ENCODE data around the gene KRT84. TPM values are rescaled to one million over a fixed set of nuclear protein-coding genes. Genes with fewer than 3 reads are reported as not detected.
"Not testable (repeated sequence)": the region's sequence is repeated elsewhere in the genome, so short reads cannot be mapped to it uniquely, and the experiment has no call there.

Gene KRT84
- total and polyA plus RNA-seq, 4 donors = not detected

DNA sequence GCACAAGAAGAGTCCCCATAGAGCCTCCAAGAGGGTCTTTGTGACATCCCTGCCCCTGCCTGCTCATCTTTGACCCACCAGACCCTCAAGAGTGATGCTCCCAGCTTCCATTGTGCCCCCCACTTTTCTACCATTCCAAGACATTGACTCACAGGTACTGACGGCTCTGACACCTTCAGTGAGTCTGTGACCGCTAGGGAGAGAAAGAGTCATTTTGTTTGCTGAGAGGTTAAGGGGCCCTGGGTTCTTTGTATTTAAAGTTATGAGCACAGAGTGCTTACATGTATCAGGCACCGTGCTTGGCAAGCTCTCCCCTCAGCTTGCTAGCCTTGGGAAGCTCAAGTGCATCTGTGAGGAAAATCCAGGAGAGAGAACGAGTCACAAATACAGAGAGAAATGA lies 27.8 kb upstream of the KRT84 start:
- 45 to 70% methylated on average over 4 of the region's 4 CpGs for WGBS, 2 donors
- H3K4me3 ChIP-seq = no peak overlapping the region
- no peak overlapping the region for H3K27ac ChIP-seq (ENCODE audit: low read depth in 1 of 2, low read length in 1 of 2)
- peaks cover 0 to 7% (median 0%) of the 10 kb centered on the region in 5 donors for H3K4me1 ChIP-seq (ENCODE audit: control insufficient read depth in 5 of 5, insufficient read depth in 5 of 5, low read length in 5 of 5)
- DNase-seq = no peak
- TF ChIP-seq CTCF (IDR thresholded peaks at IDR 0.05; ENCODE audit: control extremely low read depth, extremely low read depth) = no peak
- no peak overlapping the region for H3K9ac ChIP-seq (ENCODE audit: insufficient read depth in 1 of 2, low read length in 2 of 2)
- H3K9me3 ChIP-seq (ENCODE audit: control insufficient read depth in 4 of 4, insufficient read depth in 3 of 4, low read length in 3 of 4) = no peaks in the 10 kb centered on the region
- ATAC-seq (ENCODE audit: insufficient read depth, low FRiP score) = no peak
- no peaks in the 10 kb centered on the region for H3K36me3 ChIP-seq (ENCODE audit: control insufficient read depth in 4 of 4, insufficient read depth in 4 of 4, low read length in 4 of 4)
- H3K27me3 ChIP-seq (ENCODE audit: control insufficient read depth in 3 of 3, insufficient read depth in 3 of 3, low read length in 2 of 3) = no peaks in the 10 kb centered on the region

DNA sequence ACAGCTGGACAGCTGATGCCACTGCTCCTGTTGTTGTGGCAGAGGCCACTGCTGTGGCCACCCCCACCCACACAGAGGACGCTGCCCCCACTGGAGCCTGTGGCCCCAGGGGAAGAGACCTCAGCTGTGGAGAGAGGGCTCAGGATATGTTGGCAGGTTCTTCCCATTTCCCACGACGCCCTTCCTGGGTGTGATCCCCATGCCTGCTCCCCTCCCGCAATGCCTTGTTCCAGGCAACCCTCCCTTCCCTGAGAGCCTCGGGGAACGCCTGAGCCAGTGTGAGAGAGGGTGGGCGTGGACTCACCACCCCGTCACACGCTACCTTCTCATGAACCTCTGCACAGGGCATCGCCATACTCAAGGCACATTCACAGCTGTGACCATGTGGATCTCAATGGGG lies 26.4 kb upstream of the KRT84 start:
- ATAC-seq (ENCODE audit: insufficient read depth, low FRiP score) (no peak), DNase-seq (no peak)
- no peak overlapping the region for H3K4me3 ChIP-seq
- no peak overlapping the region for H3K27ac ChIP-seq (ENCODE audit: low read depth in 1 of 2, low read length in 1 of 2)
- no peaks in the 10 kb centered on the region for H3K9me3 ChIP-seq (ENCODE audit: control insufficient read depth in 4 of 4, insufficient read depth in 3 of 4, low read length in 3 of 4)
- TF ChIP-seq CTCF (IDR thresholded peaks at IDR 0.05; ENCODE audit: control extremely low read depth, extremely low read depth) = no peak
- H3K27me3 ChIP-seq (ENCODE audit: control insufficient read depth in 3 of 3, insufficient read depth in 3 of 3, low read length in 2 of 3) = no peaks in the 10 kb centered on the region
- WGBS, 2 donors = 80 to 88% methylated on average over 10 of the region's 10 CpGs
- no peak overlapping the region for H3K9ac ChIP-seq (ENCODE audit: insufficient read depth in 1 of 2, low read length in 2 of 2)
- peaks cover 0 to 7% (median 0%) of the 10 kb centered on the region in 5 donors for H3K4me1 ChIP-seq (ENCODE audit: control insufficient read depth in 5 of 5, insufficient read depth in 5 of 5, low read length in 5 of 5)
- no peaks in the 10 kb centered on the region for H3K36me3 ChIP-seq (ENCODE audit: control insufficient read depth in 4 of 4, insufficient read depth in 4 of 4, low read length in 4 of 4)

DNA sequence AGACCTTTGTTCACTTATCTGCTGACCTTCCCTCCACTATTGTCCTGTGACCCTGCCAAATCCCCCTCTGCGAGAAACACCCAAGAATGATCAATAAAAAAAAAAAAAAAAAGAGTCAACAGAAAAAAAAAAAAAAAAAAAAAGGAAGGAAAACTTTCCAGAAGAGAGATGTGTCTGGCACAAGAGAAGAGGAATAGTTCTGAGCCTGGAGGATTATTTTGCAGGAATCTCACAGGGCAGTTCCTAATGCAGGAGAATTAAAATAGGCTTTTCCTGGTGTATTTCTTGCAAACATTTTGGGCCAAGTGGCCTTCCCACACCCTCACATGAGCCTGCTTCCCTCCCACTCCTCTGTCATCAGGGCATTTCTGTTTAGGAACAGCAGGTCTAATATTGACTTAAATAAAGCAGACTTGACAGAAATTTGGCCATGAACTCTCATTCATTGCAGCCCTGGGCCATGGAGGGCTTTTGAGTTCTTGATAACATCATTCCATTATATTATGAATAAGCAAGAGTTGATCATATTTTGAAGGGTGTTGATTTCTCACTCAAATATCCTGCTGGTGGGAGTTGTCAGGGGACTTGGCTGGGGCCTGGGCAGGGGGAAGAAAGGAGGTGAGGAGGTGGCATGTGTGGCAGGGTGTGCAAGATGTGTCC lies 25.3 kb upstream of the KRT84 start:
- whole genome bisulfite sequencing, 2 donors = no CpG with 5 or more reads among the region's 1 CpG
- not testable (repeated sequence) for H3K9ac ChIP-seq (ENCODE audit: insufficient read depth in 1 of 2, low read length in 2 of 2); ATAC-seq (ENCODE audit: insufficient read depth, low FRiP score); H3K4me1 ChIP-seq (ENCODE audit: control insufficient read depth in 5 of 5, insufficient read depth in 5 of 5, low read length in 5 of 5); H3K9me3 ChIP-seq (ENCODE audit: control insufficient read depth in 4 of 4, insufficient read depth in 3 of 4, low read length in 3 of 4); H3K27ac ChIP-seq (ENCODE audit: low read depth in 1 of 2, low read length in 1 of 2); H3K36me3 ChIP-seq (ENCODE audit: control insufficient read depth in 4 of 4, insufficient read depth in 4 of 4, low read length in 4 of 4); H3K27me3 ChIP-seq (ENCODE audit: control insufficient read depth in 3 of 3, insufficient read depth in 3 of 3, low read length in 2 of 3); H3K4me3 ChIP-seq
- peak in 1 of 3 donors; percentile 15 for DNase-seq

DNA sequence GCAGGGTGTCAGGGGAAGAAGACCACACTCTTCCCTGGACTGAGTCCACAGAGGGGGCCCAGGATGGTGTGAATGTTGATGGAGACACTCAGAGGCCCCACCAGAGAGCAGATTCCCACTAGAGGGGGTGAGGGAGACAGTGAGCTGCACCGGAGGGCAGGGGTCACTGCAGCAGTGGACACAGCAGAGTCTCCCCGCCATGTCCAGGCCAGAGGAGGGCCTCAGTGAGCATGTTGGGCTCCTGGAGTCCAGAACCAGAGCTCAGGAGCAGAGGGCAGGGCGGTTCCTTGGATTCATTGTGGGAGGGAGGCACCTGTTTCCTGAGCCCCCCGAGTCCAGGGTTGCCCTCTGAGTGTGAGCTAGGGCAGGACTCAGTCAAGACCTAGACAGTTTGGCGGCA lies 22.5 kb upstream of the KRT84 start:
- Histone ChIP-seq H3K4me1 (ENCODE audit: control insufficient read depth in 5 of 5, insufficient read depth in 5 of 5, low read length in 5 of 5) (no peaks in the 10 kb centered on the region), H3K27me3 (ENCODE audit: control insufficient read depth in 3 of 3, insufficient read depth in 3 of 3, low read length in 2 of 3) (no peaks in the 10 kb centered on the region), H3K9me3 (ENCODE audit: control insufficient read depth in 4 of 4, insufficient read depth in 3 of 4, low read length in 3 of 4) (no peaks in the 10 kb centered on the region), H3K4me3 (no peak overlapping the region), H3K27ac (ENCODE audit: low read depth in 1 of 2, low read length in 1 of 2) (no peak overlapping the region), H3K9ac (ENCODE audit: insufficient read depth in 1 of 2, low read length in 2 of 2) (no peak overlapping the region), H3K36me3 (ENCODE audit: control insufficient read depth in 4 of 4, insufficient read depth in 4 of 4, low read length in 4 of 4) (no peaks in the 10 kb centered on the region)
- no peak for TF ChIP-seq CTCF (IDR thresholded peaks at IDR 0.05; ENCODE audit: control extremely low read depth, extremely low read depth)
- DNase-seq (no peak), ATAC-seq (ENCODE audit: insufficient read depth, low FRiP score) (no peak)
- WGBS, 2 donors = 81 to 87% methylated on average over 5 of the region's 5 CpGs
